Dedifferentiated amniotic fluid mesenchymal stem cell (primary cell): ENCODE measurements around the gene NAP1L3.

ENCODE experiments used
- DNase-seq: peaks from one replicate; pipeline ENCODE4 v3.0.0-alpha.2; 2016; ENCODE audit errors: extremely low spot score

NAP1L3 gene, protein sequence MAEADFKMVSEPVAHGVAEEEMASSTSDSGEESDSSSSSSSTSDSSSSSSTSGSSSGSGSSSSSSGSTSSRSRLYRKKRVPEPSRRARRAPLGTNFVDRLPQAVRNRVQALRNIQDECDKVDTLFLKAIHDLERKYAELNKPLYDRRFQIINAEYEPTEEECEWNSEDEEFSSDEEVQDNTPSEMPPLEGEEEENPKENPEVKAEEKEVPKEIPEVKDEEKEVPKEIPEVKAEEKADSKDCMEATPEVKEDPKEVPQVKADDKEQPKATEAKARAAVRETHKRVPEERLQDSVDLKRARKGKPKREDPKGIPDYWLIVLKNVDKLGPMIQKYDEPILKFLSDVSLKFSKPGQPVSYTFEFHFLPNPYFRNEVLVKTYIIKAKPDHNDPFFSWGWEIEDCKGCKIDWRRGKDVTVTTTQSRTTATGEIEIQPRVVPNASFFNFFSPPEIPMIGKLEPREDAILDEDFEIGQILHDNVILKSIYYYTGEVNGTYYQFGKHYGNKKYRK

DNA sequence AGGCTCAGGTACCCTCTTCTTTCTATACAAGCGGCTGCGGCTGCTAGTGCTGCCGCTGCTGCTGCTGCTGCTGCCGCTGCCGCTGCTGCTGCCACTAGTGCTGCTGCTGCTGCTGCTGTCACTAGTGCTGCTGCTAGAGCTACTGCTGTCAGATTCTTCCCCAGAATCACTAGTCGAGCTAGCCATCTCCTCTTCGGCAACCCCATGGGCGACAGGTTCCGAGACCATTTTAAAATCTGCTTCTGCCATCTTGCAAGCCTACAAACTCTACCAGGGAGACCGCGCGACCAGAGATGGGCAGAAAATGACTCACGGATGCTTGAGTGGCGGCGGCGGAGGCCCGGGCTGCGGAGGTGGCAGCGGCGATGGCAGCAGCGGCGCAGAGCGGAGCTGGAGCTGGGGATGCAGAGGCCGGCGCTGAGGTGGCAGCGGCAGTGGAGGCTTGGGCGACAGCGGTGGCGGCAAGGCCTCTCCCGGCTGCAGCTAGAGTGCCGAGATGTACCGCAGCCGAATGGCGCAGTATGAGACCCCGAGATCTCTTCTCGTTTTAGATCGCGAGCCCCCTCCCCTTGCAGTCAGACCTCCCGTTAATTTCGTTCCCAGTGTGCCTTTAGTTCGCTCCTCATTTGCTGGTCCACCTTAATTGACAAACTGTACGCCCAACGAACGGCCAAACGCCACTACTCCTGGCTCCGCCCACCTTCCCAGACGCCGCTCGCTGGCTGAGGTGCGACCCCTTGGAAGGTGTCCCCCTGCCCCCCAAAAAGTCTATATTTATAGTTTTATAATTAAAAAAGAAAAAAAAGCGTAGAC lies at the start of gene NAP1L3:
Gene NAP1L3 (minus strand): TSS at position 523 of the 813 bp plus-strand sequence. CDS start 274 bp downstream, at position 249.
- DNase-seq: peak; percentile 82

DNA sequence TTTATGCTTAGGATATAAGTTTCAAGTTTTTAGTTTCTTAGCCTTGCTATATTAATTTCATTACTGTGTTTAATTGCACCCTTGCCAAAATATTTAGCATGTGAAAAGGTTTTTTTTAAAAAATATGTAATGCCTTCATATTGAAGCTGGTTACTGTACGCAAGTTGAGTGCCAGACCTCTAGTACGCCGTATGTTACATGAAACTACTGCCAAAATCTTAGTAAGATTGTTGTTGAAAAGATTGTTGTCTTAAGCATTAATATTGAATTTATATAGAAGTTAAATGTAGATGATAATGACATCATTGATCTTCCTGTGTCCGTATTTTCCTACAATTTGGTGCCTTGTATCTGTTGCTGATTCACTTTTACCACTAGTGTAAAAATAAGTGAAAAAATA lies 37.7 kb upstream of the NAP1L3 start:
- no peak for DNase-seq

DNA sequence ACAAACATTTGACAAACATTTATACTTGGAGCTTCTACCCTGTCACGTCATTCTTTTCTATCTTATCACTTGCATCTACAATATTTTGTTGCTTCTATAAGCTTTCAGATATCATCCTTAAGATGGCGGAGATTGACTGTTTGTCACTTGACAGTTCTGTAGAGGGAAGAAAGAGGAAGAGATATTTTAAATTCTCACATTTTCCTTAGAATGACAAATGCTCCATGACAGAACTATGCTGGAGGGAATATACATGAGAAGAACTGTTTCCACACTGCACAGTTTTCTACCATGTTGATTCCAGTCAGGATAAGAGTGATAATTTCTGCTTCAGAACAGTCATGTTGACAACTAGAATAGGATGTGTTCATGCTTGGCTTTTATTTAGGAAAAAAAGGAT lies 30.3 kb upstream of the NAP1L3 start:
- no peak for DNase-seq

DNA sequence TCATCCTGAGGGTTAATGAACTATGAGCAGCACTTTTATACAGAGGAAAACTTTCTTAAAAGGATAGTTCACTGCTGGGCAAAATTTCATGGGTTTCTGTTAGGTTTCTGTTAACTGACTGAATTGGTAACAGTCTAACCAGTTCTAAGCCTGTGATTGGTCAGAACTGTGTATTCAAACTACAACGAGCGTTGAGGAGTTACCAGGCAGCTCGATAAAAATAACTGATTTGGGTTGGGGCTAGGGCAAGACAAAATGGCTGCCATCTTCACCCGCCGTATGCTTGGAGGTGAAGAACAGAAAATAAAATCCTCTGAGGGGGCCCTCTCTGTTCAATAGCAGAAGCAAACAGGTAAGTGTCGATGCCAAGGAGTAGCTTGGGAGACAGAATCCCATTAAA lies 22.6 kb upstream of the NAP1L3 start:
- no peak for DNase-seq

DNA sequence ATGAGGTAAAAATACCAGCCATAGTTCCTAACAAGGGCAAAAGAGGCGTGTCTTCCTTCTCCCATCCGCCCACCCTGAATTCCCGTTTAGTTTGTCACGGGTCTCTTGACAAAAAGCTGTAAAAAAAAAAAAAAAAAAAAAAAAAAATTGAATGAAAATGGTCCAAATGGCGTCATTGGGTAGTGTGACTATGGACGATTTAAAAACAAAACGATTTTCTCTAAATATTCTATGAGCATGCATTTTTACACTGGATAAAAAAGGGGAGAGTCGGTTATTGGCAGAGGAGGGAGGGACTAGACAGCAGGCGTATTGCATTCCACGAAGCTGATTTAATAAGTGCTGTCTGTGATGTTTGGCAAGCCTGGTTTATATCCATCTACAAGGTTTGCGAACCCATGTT lies 492 bp upstream of the NAP1L3 start, which contains the start of gene FAM133A:
Gene FAM133A (plus strand): TSS at position 338 of the 403 bp plus-strand sequence. CDS start 35,214 bp downstream, outside the sequence.
- peak; percentile 41 for DNase-seq

DNA sequence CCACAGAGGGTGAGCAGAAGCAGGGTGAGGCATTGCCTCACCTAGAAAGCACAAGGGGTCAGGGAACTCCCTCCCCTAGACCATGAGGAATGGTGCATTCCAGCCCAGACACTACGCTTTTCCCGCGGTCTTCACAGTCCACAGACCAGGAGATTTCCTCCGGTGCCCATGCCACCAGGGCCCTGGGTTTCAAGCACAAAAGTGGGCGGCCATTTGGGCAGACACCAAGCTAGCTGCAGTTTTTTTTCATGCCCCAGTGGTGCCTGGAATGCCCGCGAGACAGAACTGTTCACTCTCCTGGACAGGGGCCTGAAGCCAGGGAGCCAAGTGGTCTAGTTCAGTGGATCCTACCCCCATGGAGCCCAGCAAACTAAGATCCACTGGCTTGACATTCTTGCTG lies 12.8 kb downstream of the NAP1L3 start:
- no peak for DNase-seq

DNA sequence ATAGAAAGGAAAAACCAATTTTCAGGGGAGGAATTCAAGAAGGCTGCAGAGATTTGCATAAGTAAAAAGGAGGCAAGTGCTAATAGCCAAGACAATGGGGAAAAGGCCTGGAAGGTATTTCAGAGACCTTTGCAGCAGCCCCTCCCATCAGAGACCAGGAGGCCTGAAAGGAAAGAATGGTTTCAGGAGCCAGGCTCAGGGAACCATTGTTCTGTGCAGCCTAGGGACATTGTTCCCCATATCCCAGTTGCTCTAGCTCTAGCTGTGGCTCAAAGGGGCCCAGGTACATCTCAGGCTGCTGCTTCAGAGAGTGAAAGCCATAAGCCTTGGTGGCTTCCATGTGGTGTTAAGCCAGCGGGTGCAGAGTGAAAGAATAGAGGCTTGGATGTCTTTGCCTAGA lies 24.0 kb downstream of the NAP1L3 start:
- DNase-seq: no peak

DNA sequence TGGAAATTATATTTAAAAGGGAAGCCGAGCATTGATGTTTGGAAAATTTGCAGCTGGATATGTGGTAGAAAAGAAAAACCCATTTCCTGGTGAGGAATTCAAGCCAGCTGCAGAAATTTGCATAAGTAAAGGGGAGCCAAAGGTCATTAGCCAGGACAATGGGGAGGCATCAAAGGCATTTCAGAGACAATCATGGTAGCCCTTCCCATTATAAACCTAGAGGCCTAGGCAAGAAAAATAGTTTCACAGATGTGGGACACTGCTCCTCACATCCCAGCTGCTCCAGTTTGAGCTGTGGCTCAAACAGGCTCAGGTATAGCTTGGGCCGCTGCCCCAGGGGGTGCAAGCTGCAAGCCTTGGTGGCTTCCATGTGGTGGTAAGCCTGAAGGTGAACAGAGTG lies 35.8 kb downstream of the NAP1L3 start:
- DNase-seq: no peak
